Fibroblast of peridontal ligament (primary cell): Measurements from ENCODE around the gene LRRC23.

Source experiments
- DNase-seq: peaks from one replicate; pipeline ENCODE4 v3.0.0-alpha.2; 2010; ENCODE audit errors: extremely low read depth

Gene LRRC23

GRCh38 chr12:6943722-6944380, 39.2 kb downstream of the LRRC23 start, which contains the start of the genes C12orf57 and RNU7-1:
Gene C12orf57 (plus strand): TSS chr12:6944022. CDS start chr12:6944122, 100 bp downstream.
Gene RNU7-1 (plus strand): TSS chr12:6943816.
- DNase-seq, result peak; percentile 83

- peak; percentile 94 for DNase-seq
These were observed 40.0 kb downstream of the LRRC23 start for GRCh38 chr12:6944381-6945186.

- DNase-seq, result no peak
These were observed 41.0 kb downstream of the LRRC23 start for GRCh38 chr12:6945613-6946012.

- DNase-seq, result no peak
These were observed 41.7 kb downstream of the LRRC23 start for GRCh38 chr12:6946033-6946919.

- DNase-seq, result no peak
These were observed 42.3 kb downstream of the LRRC23 start for GRCh38 chr12:6946920-6947374.

GRCh38 chr12:6947615-6948014, 43.0 kb downstream of the LRRC23 start:
- DNase-seq, result no peak

GRCh38 chr12:6948873-6949594, 44.4 kb downstream of the LRRC23 start:
- DNase-seq, result no peak

- DNase-seq, result no peak
These were observed 45.8 kb downstream of the LRRC23 start for GRCh38 chr12:6950401-6950801.

GRCh38 chr12:6950811-6951540, 46.4 kb downstream of the LRRC23 start, which contains the start of gene PTPN6:
Gene PTPN6 (plus strand): TSS chr12:6951356. CDS start chr12:6951513, 157 bp downstream.
- no peak for DNase-seq

- DNase-seq, result no peak
These were observed 47.0 kb downstream of the LRRC23 start for GRCh38 chr12:6951551-6952120.

GRCh38 chr12:6952121-6952862, 47.7 kb downstream of the LRRC23 start:
- no peak for DNase-seq

GRCh38 chr12:6952863-6953441, 48.3 kb downstream of the LRRC23 start:
- DNase-seq, result no peak

- peak; percentile 63 for DNase-seq
These were observed 49.1 kb downstream of the LRRC23 start for GRCh38 chr12:6953442-6954315.

- no peak for DNase-seq
These were observed 49.9 kb downstream of the LRRC23 start for GRCh38 chr12:6954316-6955107.

- no peak for DNase-seq
These were observed 50.7 kb downstream of the LRRC23 start for GRCh38 chr12:6955108-6956020.
